ENCODE data around the gene ALDOB.

DNA sequence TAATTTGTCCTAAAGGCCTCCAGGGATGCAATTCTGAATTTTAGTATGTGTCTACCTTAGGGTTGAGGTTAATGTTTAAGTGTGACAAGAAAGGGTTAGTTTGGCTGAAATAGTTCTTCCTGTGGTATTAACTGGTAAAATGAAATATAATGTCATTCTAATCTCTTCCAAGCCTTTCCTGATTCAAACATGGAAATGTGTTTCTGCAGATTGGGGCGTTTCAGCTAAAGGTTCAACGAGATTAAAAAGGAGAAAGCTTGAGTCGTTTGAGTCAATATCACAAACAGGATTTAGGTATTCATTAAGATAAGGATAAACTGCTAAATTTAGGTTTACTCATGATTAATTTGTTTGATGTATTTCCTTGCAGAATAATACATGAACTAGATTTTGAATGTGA lies 34.4 kb upstream of the ALDOB start:
- TF ChIP-seq POLR2AphosphoS5 (IDR thresholded peaks at IDR 0.05) (no peak), SMC3 (conservative IDR thresholded peaks at IDR 0.05; ENCODE audit: poor library complexity) (no peak), TAF1 (IDR thresholded peaks at IDR 0.05; ENCODE audit: low read depth) (no peak)
- TF ChIP-seq, protein P1, sequence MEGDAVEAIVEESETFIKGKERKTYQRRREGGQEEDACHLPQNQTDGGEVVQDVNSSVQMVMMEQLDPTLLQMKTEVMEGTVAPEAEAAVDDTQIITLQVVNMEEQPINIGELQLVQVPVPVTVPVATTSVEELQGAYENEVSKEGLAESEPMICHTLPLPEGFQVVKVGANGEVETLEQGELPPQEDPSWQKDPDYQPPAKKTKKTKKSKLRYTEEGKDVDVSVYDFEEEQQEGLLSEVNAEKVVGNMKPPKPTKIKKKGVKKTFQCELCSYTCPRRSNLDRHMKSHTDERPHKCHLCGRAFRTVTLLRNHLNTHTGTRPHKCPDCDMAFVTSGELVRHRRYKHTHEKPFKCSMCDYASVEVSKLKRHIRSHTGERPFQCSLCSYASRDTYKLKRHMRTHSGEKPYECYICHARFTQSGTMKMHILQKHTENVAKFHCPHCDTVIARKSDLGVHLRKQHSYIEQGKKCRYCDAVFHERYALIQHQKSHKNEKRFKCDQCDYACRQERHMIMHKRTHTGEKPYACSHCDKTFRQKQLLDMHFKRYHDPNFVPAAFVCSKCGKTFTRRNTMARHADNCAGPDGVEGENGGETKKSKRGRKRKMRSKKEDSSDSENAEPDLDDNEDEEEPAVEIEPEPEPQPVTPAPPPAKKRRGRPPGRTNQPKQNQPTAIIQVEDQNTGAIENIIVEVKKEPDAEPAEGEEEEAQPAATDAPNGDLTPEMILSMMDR (IDR thresholded peaks at IDR 0.05; ENCODE audit: poor library complexity, severe bottlenecking), result no peak

All from neural cell (in vitro differentiated cells).